ENCODE measurements around the gene MYO18A.
"Not testable (repeated sequence)": the region's sequence is repeated elsewhere in the genome, so short reads cannot be mapped to it uniquely, and the experiment has no call there.

MYO18A gene

GRCh38 chr17:29194669-29195068 lies 14.5 kb upstream of the MYO18A start:
- DNase-seq (ENCODE audit: low spot score), result no peak

- DNase-seq (ENCODE audit: low spot score), result no peak
Measured at GRCh38 chr17:29193146-29193545, 12.9 kb upstream of the MYO18A start.

GRCh38 chr17:29190592-29191207 lies 10.5 kb upstream of the MYO18A start:
- no peak for DNase-seq (ENCODE audit: low spot score)

- DNase-seq (ENCODE audit: low spot score), result no peak
Measured at GRCh38 chr17:29190039-29190438, 9.8 kb upstream of the MYO18A start.

- DNase-seq (ENCODE audit: low spot score), result no peak
Measured at GRCh38 chr17:29189355-29189754, 9.2 kb upstream of the MYO18A start.

GRCh38 chr17:29181226-29181625 lies 1.0 kb upstream of the MYO18A start:
- DNase-seq (ENCODE audit: low spot score), result no peak

- DNase-seq (ENCODE audit: low spot score), result no peak
Measured at GRCh38 chr17:29180788-29181160, 576 bp upstream of the MYO18A start.

- peak; percentile 91 for DNase-seq (ENCODE audit: low spot score)
Measured at GRCh38 chr17:29179232-29180033, 765 bp downstream of the MYO18A start.

GRCh38 chr17:29178750-29179231 lies 1.4 kb downstream of the MYO18A start:
- DNase-seq (ENCODE audit: low spot score), result no peak

- peak; percentile 92 for DNase-seq (ENCODE audit: low spot score)
Measured at GRCh38 chr17:29177871-29178749, 2.1 kb downstream of the MYO18A start.

GRCh38 chr17:29177541-29177870 lies 2.7 kb downstream of the MYO18A start:
- peak; percentile 41 for DNase-seq (ENCODE audit: low spot score)

GRCh38 chr17:29176558-29177351 lies 3.4 kb downstream of the MYO18A start:
- peak; percentile 88 for DNase-seq (ENCODE audit: low spot score)

- no peak for DNase-seq (ENCODE audit: low spot score)
Measured at GRCh38 chr17:29175349-29175748, 4.8 kb downstream of the MYO18A start.

- no peak for DNase-seq (ENCODE audit: low spot score)
Measured at GRCh38 chr17:29172589-29172988, 7.6 kb downstream of the MYO18A start.

- DNase-seq (ENCODE audit: low spot score), result no peak
Measured at GRCh38 chr17:29170682-29171081, 9.5 kb downstream of the MYO18A start.

GRCh38 chr17:29169806-29170591 lies 10.2 kb downstream of the MYO18A start:
- DNase-seq (ENCODE audit: low spot score), result no peak

GRCh38 chr17:29168759-29169126 lies 11.5 kb downstream of the MYO18A start:
- DNase-seq (ENCODE audit: low spot score), result not testable (repeated sequence)

GRCh38 chr17:29168079-29168758 lies 12.0 kb downstream of the MYO18A start:
- DNase-seq (ENCODE audit: low spot score), result no peak

- DNase-seq (ENCODE audit: low spot score), result no peak
Measured at GRCh38 chr17:29167393-29168078, 12.7 kb downstream of the MYO18A start.

- no peak for DNase-seq (ENCODE audit: low spot score)
Measured at GRCh38 chr17:29166507-29166887, 13.7 kb downstream of the MYO18A start.
